DMS 273 treated with DMSO at 0.1 percent for 48 hours (cell line): ENCODE measurements around the gene WDR1.

Source experiments
- DNase-seq: peaks from one replicate; lab custom pipeline; 2025; lab: John Stamatoyannopoulos, UW

Gene WDR1

DNA sequence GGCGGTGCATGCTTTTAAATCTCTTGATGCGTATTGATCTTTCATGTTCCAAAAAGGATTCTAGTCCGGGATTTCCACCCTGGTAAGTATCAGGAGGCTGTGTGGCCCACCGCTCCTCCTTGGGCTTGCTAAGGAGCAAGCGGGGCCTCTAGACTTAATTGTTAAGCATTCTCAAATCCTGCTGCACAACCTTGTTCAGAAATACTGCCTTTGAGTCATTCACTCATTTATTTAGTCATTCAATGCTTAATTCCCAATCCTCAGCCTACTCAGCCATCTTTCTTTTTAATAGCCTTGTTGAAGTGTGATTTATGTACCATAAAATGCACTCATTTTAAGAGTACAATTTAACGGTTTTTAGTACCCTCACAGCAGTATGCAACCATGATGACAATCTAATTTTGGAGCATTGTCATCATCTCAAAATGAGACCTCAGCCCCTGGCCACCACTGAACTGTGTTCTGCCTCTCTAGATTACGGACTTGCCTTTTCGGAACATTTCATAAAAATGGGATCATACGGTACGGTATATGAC, 79.7 kb downstream of the WDR1 start:
- DNase-seq: no peak

GRCh38 chr4:10035130-10035529, 81.5 kb downstream of the WDR1 start:
- DNase-seq: no peak

DNA sequence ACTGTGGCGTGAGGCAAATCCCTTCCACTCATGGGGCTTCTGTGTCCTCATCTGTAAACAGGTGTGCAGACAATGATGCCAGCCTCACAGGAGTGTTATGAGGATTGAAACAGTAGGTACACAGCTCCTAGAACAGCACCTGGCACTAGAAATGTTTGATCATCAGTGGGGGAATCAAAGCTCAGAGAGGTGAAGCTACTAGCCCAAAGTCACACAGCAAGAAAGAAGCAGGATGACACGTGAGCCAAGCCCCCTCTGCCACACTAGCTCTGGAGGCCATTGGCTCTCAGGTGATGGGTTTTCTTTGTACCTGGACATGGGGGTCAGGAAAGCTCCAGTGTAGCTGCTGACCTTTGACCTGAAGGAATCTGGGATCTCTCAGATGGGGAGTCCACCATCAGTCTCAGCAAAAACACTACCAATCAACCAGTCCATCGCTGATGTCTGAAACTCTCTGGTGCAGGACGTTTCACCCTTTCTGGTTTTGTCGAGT, 81.9 kb downstream of the WDR1 start:
- DNase-seq: no peak

DNA sequence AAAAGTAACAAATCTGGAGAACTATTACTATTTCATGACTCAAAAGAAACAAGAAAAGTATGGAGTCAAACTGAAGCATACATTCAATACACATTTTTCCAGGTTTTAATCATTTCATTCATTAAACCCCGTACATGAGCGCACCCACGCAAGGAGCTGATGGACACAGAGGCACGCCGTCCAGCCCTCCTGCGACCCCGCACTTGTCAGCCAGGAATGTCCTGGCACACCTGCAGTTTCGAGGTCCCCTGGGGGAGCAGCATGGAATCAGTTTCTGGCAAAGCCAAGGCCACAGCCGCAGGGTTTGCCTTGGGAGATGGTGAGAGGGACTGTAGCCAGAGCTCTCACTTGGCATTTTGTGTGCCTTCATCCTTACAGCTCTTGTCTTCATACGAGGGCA, 82.5 kb downstream of the WDR1 start:
- no peak for DNase-seq

- no peak for DNase-seq
These were observed 83.3 kb downstream of the WDR1 start for GRCh38 chr4:10033191-10033881.

GRCh38 chr4:10032625-10033024, 84.0 kb downstream of the WDR1 start:
- no peak for DNase-seq

DNA sequence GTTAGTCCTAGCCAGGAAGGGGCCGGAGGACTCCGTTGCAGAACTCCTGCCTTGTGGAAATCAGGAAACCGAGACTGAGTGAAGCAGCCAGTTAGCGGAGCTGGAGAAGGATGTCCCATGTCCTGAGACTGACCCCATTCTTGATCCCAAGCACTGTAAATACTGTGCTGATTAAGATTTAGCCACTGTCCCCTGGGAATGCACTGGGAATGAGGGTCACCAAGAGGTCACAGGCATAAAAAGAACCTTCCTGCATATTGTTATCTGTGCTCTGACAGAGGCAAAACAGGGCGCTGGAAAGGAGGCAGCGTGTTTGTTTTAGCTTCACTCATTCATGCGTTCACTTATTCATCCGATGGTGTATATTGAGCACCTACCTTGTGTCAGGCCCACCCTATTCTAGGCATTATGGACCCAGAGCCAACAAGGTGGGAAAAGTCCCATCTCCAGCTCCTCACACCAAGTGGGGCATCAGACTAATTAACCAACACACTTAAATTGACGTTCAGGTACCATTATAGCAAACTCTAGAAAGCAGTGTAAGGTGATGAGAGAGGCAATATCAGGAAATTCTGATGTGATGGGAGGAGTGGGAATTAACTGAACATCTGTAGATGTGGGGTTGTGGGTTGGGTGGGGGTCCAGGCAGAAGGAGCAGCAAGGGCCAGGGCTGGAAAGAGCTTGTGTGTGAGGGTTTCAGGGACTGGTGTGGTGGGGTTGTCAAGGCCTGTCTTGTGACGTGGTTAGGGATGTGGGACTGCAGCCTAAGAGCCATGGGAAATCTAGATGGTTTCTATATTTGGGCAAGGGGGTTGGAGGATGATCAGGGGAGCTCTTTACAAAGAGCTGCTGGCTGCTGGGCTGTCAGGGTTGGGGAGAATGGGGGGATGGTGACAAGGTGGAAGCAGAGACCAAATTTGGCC, 84.7 kb downstream of the WDR1 start:
- DNase-seq: no peak

- DNase-seq: no peak
These were observed 85.5 kb downstream of the WDR1 start for GRCh38 chr4:10030972-10031667.

DNA sequence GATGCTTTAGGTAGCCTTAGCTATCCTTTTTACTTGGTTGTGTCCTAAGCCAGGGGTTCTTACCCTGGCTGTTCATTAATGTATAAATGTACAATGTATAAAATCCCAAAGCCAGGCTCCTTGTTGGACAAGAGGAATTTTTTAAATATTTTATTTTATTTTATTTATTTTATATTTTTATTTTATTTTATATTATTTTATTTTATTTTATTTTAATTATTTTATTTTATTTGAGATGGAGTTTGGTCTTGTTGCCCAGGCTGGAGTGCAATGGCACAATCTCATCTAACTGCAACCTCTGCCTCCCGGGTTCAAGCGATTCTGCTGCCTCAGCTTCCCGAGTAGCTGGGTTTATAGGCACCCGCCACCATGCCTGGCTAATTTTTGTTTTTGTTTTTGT, 87.2 kb downstream of the WDR1 start:
- DNase-seq: no peak

- no peak for DNase-seq
These were observed 87.7 kb downstream of the WDR1 start for GRCh38 chr4:10028910-10029309.

DNA sequence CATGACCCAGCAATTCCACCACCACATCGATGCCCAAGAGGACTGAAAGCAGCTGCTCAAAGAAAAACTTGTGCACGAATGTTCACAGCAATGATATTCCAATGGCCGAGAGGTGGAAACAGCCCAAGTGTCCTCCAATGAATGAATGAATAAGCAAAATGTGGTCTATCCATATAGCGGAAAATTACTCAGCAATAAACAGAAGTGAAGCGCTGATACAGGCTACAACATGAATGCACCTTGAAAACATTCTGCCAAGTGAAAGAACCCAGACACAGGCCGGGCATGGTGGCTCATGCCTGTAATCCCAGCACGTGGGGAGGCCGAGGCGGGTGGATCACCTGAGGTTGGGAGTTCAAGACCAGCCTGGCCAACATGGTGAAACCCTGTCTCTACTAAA, 90.1 kb downstream of the WDR1 start:
- no peak for DNase-seq

DNA sequence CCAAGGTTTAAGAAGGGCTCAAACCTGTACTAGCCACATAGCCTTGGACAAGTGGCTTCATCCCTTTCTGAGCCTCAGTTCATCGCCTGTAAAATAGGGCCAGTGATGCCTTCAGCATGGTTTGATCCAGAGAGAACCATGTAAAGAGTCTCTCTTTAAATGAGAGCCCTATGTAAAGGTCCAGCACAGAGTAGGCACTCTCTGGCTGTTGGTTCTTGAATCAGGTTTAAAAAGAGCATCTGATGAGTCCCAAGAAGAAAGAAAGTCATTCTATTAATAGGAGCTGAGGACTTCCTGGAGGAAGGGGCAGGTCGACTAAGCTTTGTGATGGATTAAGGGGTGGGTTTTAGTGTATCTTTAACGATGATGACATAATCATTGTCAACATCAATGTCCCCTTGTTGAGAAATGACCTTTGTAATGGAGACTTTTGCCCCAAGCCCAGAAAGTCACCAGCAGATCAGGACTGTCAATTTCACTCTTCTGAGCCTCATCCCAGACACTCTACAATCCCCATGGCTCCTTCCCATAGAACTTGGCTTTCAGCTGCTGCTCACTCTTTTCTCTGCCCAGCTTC, 91.3 kb downstream of the WDR1 start:
- DNase-seq: no peak
